ENCODE measurements around the gene ADGRG3. TPM values are rescaled to one million over a fixed set of nuclear protein-coding genes. Genes with fewer than 3 reads are reported as not detected.

Gene ADGRG3
- total and polyA plus RNA-seq, 2 of the 13 experiments (the other 11 are each of a cell fraction or from before 2014, with no cell fraction given): 2.7 to 11.8 TPM

DNA sequence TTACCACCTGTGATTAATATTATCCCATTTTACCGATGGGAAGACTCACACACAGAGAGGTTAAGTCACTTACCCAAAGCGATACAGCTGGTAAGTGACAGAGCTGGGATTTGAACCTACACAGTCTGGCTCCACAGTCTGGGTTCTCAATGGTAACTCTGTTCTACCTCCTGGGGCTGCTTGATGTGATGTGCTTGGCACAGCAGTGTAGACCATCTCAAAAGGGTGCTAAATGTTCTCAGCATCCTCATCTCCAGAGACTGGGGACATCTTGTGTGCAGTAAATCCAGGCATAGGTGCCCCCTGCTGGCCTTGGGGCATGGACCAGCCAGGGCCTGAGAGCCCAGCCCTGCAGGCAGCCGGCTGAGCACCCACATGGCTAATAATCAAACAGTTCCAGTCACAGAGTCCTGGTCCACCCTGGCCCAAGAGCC lies 52.1 kb downstream of the ADGRG3 start (continued):
- 0 out of 2 replicates have a peak, but pooled peaks have one; percentile 31 for TF ChIP-seq RBAK (CRISPR knock-in tag; IDR thresholded peaks at IDR 0.05)
- no peak for TF ChIP-seq ZNF75D (CRISPR knock-in tag; IDR thresholded peaks at IDR 0.05; ENCODE audit: borderline replicate concordance)
- TF ChIP-seq, protein P1, sequence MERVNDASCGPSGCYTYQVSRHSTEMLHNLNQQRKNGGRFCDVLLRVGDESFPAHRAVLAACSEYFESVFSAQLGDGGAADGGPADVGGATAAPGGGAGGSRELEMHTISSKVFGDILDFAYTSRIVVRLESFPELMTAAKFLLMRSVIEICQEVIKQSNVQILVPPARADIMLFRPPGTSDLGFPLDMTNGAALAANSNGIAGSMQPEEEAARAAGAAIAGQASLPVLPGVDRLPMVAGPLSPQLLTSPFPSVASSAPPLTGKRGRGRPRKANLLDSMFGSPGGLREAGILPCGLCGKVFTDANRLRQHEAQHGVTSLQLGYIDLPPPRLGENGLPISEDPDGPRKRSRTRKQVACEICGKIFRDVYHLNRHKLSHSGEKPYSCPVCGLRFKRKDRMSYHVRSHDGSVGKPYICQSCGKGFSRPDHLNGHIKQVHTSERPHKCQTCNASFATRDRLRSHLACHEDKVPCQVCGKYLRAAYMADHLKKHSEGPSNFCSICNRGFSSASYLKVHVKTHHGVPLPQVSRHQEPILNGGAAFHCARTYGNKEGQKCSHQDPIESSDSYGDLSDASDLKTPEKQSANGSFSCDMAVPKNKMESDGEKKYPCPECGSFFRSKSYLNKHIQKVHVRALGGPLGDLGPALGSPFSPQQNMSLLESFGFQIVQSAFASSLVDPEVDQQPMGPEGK (CRISPR knock-in tag; IDR thresholded peaks at IDR 0.05): peak; percentile 69
- TF ChIP-seq NONO (IDR thresholded peaks at IDR 0.05): no peak
- peak; percentile 28; the same call in 1 of the 2 replicates for TF ChIP-seq NONO (CRISPR knock-in tag; conservative IDR thresholded peaks at IDR 0.05)
- no peak for TF ChIP-seq RARG (CRISPR knock-in tag; IDR thresholded peaks at IDR 0.05; ENCODE audit: low read depth)
- no peak for TF ChIP-seq DR1 (CRISPR knock-in tag; IDR thresholded peaks at IDR 0.05)
- TF ChIP-seq, protein P2, sequence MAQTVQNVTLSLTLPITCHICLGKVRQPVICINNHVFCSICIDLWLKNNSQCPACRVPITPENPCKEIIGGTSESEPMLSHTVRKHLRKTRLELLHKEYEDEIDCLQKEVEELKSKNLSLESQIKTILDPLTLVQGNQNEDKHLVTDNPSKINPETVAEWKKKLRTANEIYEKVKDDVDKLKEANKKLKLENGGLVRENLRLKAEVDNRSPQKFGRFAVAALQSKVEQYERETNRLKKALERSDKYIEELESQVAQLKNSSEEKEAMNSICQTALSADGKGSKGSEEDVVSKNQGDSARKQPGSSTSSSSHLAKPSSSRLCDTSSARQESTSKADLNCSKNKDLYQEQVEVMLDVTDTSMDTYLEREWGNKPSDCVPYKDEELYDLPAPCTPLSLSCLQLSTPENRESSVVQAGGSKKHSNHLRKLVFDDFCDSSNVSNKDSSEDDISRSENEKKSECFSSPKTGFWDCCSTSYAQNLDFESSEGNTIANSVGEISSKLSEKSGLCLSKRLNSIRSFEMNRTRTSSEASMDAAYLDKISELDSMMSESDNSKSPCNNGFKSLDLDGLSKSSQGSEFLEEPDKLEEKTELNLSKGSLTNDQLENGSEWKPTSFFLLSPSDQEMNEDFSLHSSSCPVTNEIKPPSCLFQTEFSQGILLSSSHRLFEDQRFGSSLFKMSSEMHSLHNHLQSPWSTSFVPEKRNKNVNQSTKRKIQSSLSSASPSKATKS (CRISPR knock-in tag; IDR thresholded peaks at IDR 0.05): no peak
- no peak for TF ChIP-seq KLF15 (CRISPR knock-in tag; IDR thresholded peaks at IDR 0.05; ENCODE audit: borderline replicate concordance)
- peak; percentile 33; the same call in 1 of the 2 replicates for TF ChIP-seq TBX2 (CRISPR knock-in tag; IDR thresholded peaks at IDR 0.05; ENCODE audit: borderline replicate concordance)
- TF ChIP-seq ELF1 (CRISPR knock-in tag; IDR thresholded peaks at IDR 0.05): no peak
- TF ChIP-seq MIER3 (CRISPR knock-in tag; IDR thresholded peaks at IDR 0.05; ENCODE audit: borderline replicate concordance): no peak
- peak; percentile 68 for TF ChIP-seq ERF (CRISPR knock-in tag; IDR thresholded peaks at IDR 0.05)
- TF ChIP-seq ZNF629 (CRISPR knock-in tag; conservative IDR thresholded peaks at IDR 0.05): peak; percentile 59; the same call in 1 of the 2 replicates
- peak; percentile 55; the same call in 1 of the 2 replicates for TF ChIP-seq CCDC6 (CRISPR knock-in tag; IDR thresholded peaks at IDR 0.05)
- TF ChIP-seq ZMAT3 (CRISPR knock-in tag; conservative IDR thresholded peaks at IDR 0.05): no peak
- no peak for TF ChIP-seq FOXA1 (IDR thresholded peaks at IDR 0.05)
- no peak for TF ChIP-seq FOXA1 (CRISPR knock-in tag; IDR thresholded peaks at IDR 0.05)
- TF ChIP-seq MIER2 (CRISPR knock-in tag; IDR thresholded peaks at IDR 0.05): no peak
- no peak for TF ChIP-seq NBN (conservative IDR thresholded peaks at IDR 0.05)
- TF ChIP-seq KDM5B (CRISPR knock-in tag; IDR thresholded peaks at IDR 0.05; ENCODE audit: borderline replicate concordance): peak; percentile 59; the same call in 1 of the 2 replicates
- TF ChIP-seq ZNF746 (CRISPR knock-in tag; IDR thresholded peaks at IDR 0.05): no peak
- no peak for TF ChIP-seq POGZ (CRISPR knock-in tag; IDR thresholded peaks at IDR 0.05)
- no peak for TF ChIP-seq SPEN (CRISPR knock-in tag; IDR thresholded peaks at IDR 0.05; ENCODE audit: low read depth)
- peak; percentile 56; the same call in 1 of the 2 replicates for TF ChIP-seq MYC (CRISPR knock-in tag; IDR thresholded peaks at IDR 0.05; ENCODE audit: borderline replicate concordance)
- TF ChIP-seq MXI1 (IDR thresholded peaks at IDR 0.05; ENCODE audit: borderline replicate concordance, low read depth, low read length): peak; percentile 46; the same call in 1 of the 3 replicates
- TF ChIP-seq BORCS8-MEF2B (CRISPR knock-in tag; IDR thresholded peaks at IDR 0.05): peak; percentile 74; the same call in 1 of the 2 replicates
- TF ChIP-seq REPIN1 (CRISPR knock-in tag; IDR thresholded peaks at IDR 0.05; ENCODE audit: borderline replicate concordance, low read depth): 0 out of 2 replicates have a peak, but pooled peaks have one; percentile 34
- no peak for TF ChIP-seq ELF4 (CRISPR knock-in tag; IDR thresholded peaks at IDR 0.05; ENCODE audit: borderline replicate concordance)
- TF ChIP-seq ZNF496 (CRISPR knock-in tag; IDR thresholded peaks at IDR 0.05; ENCODE audit: insufficient replicate concordance): no peak
- no peak for TF ChIP-seq ZNF672 (CRISPR knock-in tag; IDR thresholded peaks at IDR 0.05)

Data from HepG2 (cell line).